Cardiac muscle cell (in vitro differentiated cells and primary cell): ENCODE data around the gene ATP5PB. TPM values are rescaled to one million over a fixed set of nuclear protein-coding genes. Genes with fewer than 3 reads are reported as not detected.
A peak's percentile ranks its signal among the peaks of the same experiment; 100 is the strongest.

ENCODE experiments used
- DNase-seq, 2 donors: peaks; one replicate each; pipeline versions ENCODE4 v3.0.0 to v3.0.0-alpha.2; 2010 to 2017; ENCODE audit warnings: low read depth in 1 of 2, low spot score in 1 of 2
- H3K27ac ChIP-seq: fragments of 200-600 bp; sonication (generic); 2 replicates; pipeline ENCODE4 v1.5.1; 2016
- H3K27me3 ChIP-seq: fragments of 200-600 bp; sonication (generic); 2 replicates; pipeline ENCODE4 v1.6.0; 2016; ENCODE audit warnings: control low read depth
- H3K36me3 ChIP-seq: fragments of 200-600 bp; sonication (generic); 2 replicates; pipeline ENCODE4 v1.5.1; 2016; ENCODE audit warnings: control low read depth
- H3K4me1 ChIP-seq: fragments of 200-600 bp; sonication (generic); 2 replicates; pipeline ENCODE4 v1.8.1; 2017; ENCODE audit warnings: low read depth, mild to moderate bottlenecking, mixed run types
- H3K4me3 ChIP-seq: fragments of 200-600 bp; sonication (generic); 2 replicates; pipeline ENCODE4 v1.5.1; 2016; ENCODE audit warnings: mild to moderate bottlenecking
- H3K9me3 ChIP-seq: fragments of 200-600 bp; sonication (generic); 2 replicates; pipeline ENCODE4 v1.5.1; 2017; ENCODE audit warnings: low read depth, mild to moderate bottlenecking, control low read depth
- CTCF ChIP-seq: IDR thresholded peaks from 2 replicates; pipeline ENCODE4 v1.5.1; 2012; ENCODE audit warnings: low read depth, mild to moderate bottlenecking, low read length
- polyA plus RNA-seq: library from polyadenylated mRNA; unstranded; fragments of >200 nt; fragmentation: Nextera tagmentation; extraction: Ambion mirVana; gene quantifications from 2 replicates; pipeline ENCODE4 v1.2.1, GENCODE V29; 2016
- total RNA-seq: library from RNA; depleted of rRNA; stranded (reverse); fragments of >200 nt; gene quantifications from 2 replicates; pipeline ENCODE4 v1.2.3, GENCODE V29; 2016

Gene ATP5PB
- total and polyA plus RNA-seq, 2 experiments from 2014 or later = 247 to 601 TPM

GRCh38 chr1:111506561-111506960 lies 57.3 kb downstream of the ATP5PB start:
- H3K4me3 ChIP-seq = no peak overlapping the region

GRCh38 chr1:111507411-111508201 lies 58.3 kb downstream of the ATP5PB start:
- peak; percentile 6 for TF ChIP-seq CTCF

More at GRCh38 chr1:111506561-111506960, 57.3 kb downstream of the ATP5PB start:
- H3K36me3 ChIP-seq = no peaks in the 10 kb centered on the region
- no peak overlapping the region for H3K27ac ChIP-seq
- no peak for DNase-seq
- H3K4me1 ChIP-seq = peaks cover 11% of the 10 kb centered on the region
- no peaks in the 10 kb centered on the region for H3K27me3 ChIP-seq
- H3K9me3 ChIP-seq = no peaks in the 10 kb centered on the region
- TF ChIP-seq CTCF = no peak

GRCh38 chr1:111509997-111510375 lies 60.7 kb downstream of the ATP5PB start:
- peak; percentile 14 to 69 for DNase-seq
- Histone ChIP-seq H3K27me3 (no peaks in the 10 kb centered on the region), H3K4me1 (peaks cover 11% of the 10 kb centered on the region), H3K9me3 (no peaks in the 10 kb centered on the region), H3K36me3 (no peaks in the 10 kb centered on the region), H3K27ac (no peak overlapping the region), H3K4me3 (no peak overlapping the region)
- TF ChIP-seq CTCF = no peak

More at GRCh38 chr1:111507411-111508201, 58.3 kb downstream of the ATP5PB start:
- H3K27me3 ChIP-seq = no peaks in the 10 kb centered on the region
- H3K9me3 ChIP-seq = no peaks in the 10 kb centered on the region
- no peak overlapping the region for H3K4me3 ChIP-seq
- no peaks in the 10 kb centered on the region for H3K36me3 ChIP-seq
- H3K4me1 ChIP-seq = peaks cover 11% of the 10 kb centered on the region
- peak; percentile 76 to 86 for DNase-seq
- H3K27ac ChIP-seq = peak overlapping the region; percentile 87

- no peaks in the 10 kb centered on the region for H3K9me3 ChIP-seq
- peaks cover 15% of the 10 kb centered on the region for H3K4me1 ChIP-seq
- no peaks in the 10 kb centered on the region for H3K27me3 ChIP-seq
- H3K36me3 ChIP-seq = no peaks in the 10 kb centered on the region
- no peak overlapping the region for H3K4me3 ChIP-seq
- H3K27ac ChIP-seq = no peak overlapping the region
- TF ChIP-seq CTCF = no peak
- DNase-seq = no peak
These were observed 62.1 kb downstream of the ATP5PB start for GRCh38 chr1:111511370-111511769.

Other genes with a start within 250 kb of the ATP5PB start
- gene DENND2D, start 248.8 kb upstream of the ATP5PB start, total RNA-seq = 0.25 and 1.1 TPM in 2 replicates
- gene DENND2D, start 248.8 kb upstream of the ATP5PB start, polyA plus RNA-seq = 0.37 and 2.3 TPM in 2 replicates
- gene CHI3L2, start 221.8 kb upstream of the ATP5PB start, total RNA-seq = not detected in 2 replicates
- gene CHI3L2, start 221.8 kb upstream of the ATP5PB start, polyA plus RNA-seq = 0.21 and 0.50 TPM in 2 replicates
- gene CHIA, start 158.6 kb upstream of the ATP5PB start, total RNA-seq = not detected in 2 replicates
- gene CHIA, start 158.6 kb upstream of the ATP5PB start, polyA plus RNA-seq = not detected in 2 replicates
- gene OVGP1, start 21.7 kb upstream of the ATP5PB start, total RNA-seq = 1.5 and 7.8 TPM in 2 replicates
- gene OVGP1, start 21.7 kb upstream of the ATP5PB start, polyA plus RNA-seq = 1.8 and 3.1 TPM in 2 replicates
- gene WDR77, start 208 bp upstream of the ATP5PB start, total RNA-seq = 39.3 and 62.1 TPM in 2 replicates
- 80.5 and 109 TPM in 2 replicates for gene WDR77, start 208 bp upstream of the ATP5PB start, polyA plus RNA-seq
- gene C1orf162, start 24.5 kb downstream of the ATP5PB start, total RNA-seq = 2.0 and 2.3 TPM in 2 replicates
- 0.99 and 3.2 TPM in 2 replicates for gene C1orf162, start 24.5 kb downstream of the ATP5PB start, polyA plus RNA-seq
- not detected in 2 replicates for gene ADORA3, start 54.2 kb downstream of the ATP5PB start, total RNA-seq
- not detected in 2 replicates for gene ADORA3, start 54.2 kb downstream of the ATP5PB start, polyA plus RNA-seq
- not detected in 2 replicates for gene TMIGD3, start 54.2 kb downstream of the ATP5PB start, total RNA-seq
- gene TMIGD3, start 54.2 kb downstream of the ATP5PB start, polyA plus RNA-seq = not detected in 2 replicates
- gene RAP1A, start 170.3 kb downstream of the ATP5PB start, total RNA-seq = 9.2 and 13.5 TPM in 2 replicates
- gene RAP1A, start 170.3 kb downstream of the ATP5PB start, polyA plus RNA-seq = 18.3 and 24.9 TPM in 2 replicates